Colonic mucosa (tissue), 4 donors: ENCODE measurements around the gene HSFX3. TPM values are rescaled to one million over a fixed set of nuclear protein-coding genes. Genes with fewer than 3 reads are reported as not detected.
"Not testable (repeated sequence)": the region's sequence is repeated elsewhere in the genome, so short reads cannot be mapped to it uniquely, and the experiment has no call there.

Experiments used
- DNase-seq: peaks from one replicate; pipeline ENCODE4 v3.0.0-alpha.2; 2020
- H3K27ac ChIP-seq: fragments of 200-600 bp; one replicate; pipeline ENCODE4 v1.8.0; 2021
- H3K27me3 ChIP-seq: fragments of 200-600 bp; one replicate; pipeline ENCODE4 v1.8.0; 2021
- H3K36me3 ChIP-seq: fragments of 200-600 bp; one replicate; pipeline ENCODE4 v1.8.0; 2021
- H3K4me1 ChIP-seq: fragments of 200-600 bp; one replicate; pipeline ENCODE4 v1.8.0; 2021; ENCODE audit warnings: mild to moderate bottlenecking
- H3K4me3 ChIP-seq: fragments of 200-600 bp; one replicate; pipeline ENCODE4 v1.8.0; 2021
- H3K9ac ChIP-seq, 2 donors: one replicate each; pipeline ENCODE4 v1.7.0; 2013; ENCODE audit warnings: control low read depth in 2 of 2, low read depth in 2 of 2, low read length in 2 of 2
- H3K9me3 ChIP-seq: fragments of 200-600 bp; one replicate; pipeline ENCODE4 v1.8.0; 2021
- intact Hi-C: fragments of 100-400 bp; cut with DNase I; formaldehyde crosslinking; loops from one replicate; pipeline ENCODE4 v1.14.1; 2022
- total RNA-seq, 2 donors: library from RNA; stranded (reverse); fragmentation: NEBNext Ultra II Directional in 1 of 2; extraction: Animal tissue kit (Norgen Biotek cat#: 25700) in 1 of 2; gene quantifications; one replicate each; pipeline ENCODE4 v1.2.1, GENCODE V29; 2021
- TF ChIP-seq, protein P1 (sequence below): fragments of 200-600 bp; IDR thresholded peaks from one replicate; pipeline ENCODE4 v1.8.0; 2022; ENCODE audit warnings: antibody characterized with exemption, mild to moderate bottlenecking
- donor health status: healthy.
- donor health status: DM: no; HTN: no; CAD: no.
- donor health status: DM: no; HTN: no; CAD: no.

HSFX3 gene
- total RNA-seq, 2 donors from 2014 or later: not detected

DNA sequence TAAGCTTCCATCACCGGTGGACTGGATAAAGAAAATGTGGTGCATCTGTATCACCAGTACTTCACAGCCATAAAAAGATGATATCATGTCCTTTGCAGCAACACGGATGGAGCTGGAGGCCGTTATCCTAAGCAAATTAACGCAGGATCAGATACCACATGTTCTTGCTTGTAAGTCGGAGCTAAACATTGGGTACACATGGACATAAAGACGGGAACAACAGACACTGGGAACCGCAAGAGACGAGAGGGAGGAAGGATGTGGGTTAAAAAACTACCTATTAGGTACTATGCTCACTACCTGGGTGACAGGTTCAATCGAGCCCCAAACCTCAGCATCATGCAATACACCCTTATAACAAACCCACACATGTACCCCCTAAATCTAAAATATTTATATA, 28.3 kb downstream of the HSFX3 start:
- DNase-seq: no peak
- intact Hi-C loops: no loop called here

DNA sequence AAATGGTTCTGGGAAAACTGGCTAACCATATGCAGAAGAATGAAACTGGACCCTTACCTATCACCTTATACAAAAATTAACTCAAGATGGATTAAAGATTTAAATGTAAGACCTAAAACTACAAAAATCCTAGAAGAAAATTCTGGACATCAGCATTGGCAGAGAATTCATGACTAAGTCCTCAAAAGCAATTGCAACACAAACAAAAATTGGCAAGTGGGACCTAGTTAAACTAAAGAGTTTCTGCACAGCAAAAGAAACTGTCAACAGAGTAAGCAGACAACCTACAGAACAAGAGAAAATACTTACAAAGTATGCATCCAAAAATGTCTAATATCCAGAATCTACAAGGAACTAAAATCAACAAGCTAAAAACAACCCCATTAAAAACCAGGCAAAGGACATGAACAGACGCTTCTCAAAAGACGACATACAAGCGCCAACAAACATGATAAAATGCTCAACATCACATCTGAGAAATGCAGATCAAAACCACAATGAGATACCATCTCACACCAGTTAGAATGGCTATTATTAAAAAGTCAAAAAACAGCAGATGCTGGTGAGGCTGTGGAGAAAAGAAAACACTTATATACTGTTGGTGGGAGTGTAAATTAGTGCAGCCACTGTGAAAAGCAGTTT, 29.0 kb downstream of the HSFX3 start:
- H3K36me3 ChIP-seq, H3K4me3 ChIP-seq, intact Hi-C loops, H3K27me3 ChIP-seq, H3K9ac ChIP-seq, H3K4me1 ChIP-seq, H3K9me3 ChIP-seq, H3K27ac ChIP-seq, DNase-seq: not testable (repeated sequence)

More for the DNA sequence above, 28.3 kb downstream of the HSFX3 start:
- no peaks in the 10 kb centered on the region for H3K27me3 ChIP-seq
- H3K9me3 ChIP-seq: no peaks in the 10 kb centered on the region
- TF ChIP-seq, protein P1, sequence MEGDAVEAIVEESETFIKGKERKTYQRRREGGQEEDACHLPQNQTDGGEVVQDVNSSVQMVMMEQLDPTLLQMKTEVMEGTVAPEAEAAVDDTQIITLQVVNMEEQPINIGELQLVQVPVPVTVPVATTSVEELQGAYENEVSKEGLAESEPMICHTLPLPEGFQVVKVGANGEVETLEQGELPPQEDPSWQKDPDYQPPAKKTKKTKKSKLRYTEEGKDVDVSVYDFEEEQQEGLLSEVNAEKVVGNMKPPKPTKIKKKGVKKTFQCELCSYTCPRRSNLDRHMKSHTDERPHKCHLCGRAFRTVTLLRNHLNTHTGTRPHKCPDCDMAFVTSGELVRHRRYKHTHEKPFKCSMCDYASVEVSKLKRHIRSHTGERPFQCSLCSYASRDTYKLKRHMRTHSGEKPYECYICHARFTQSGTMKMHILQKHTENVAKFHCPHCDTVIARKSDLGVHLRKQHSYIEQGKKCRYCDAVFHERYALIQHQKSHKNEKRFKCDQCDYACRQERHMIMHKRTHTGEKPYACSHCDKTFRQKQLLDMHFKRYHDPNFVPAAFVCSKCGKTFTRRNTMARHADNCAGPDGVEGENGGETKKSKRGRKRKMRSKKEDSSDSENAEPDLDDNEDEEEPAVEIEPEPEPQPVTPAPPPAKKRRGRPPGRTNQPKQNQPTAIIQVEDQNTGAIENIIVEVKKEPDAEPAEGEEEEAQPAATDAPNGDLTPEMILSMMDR: no peak
- H3K27ac ChIP-seq: no peak overlapping the region
- H3K36me3 ChIP-seq: no peaks in the 10 kb centered on the region
- no peak overlapping the region for H3K9ac ChIP-seq
- no peak overlapping the region for H3K4me3 ChIP-seq
- no peaks in the 10 kb centered on the region for H3K4me1 ChIP-seq

DNA sequence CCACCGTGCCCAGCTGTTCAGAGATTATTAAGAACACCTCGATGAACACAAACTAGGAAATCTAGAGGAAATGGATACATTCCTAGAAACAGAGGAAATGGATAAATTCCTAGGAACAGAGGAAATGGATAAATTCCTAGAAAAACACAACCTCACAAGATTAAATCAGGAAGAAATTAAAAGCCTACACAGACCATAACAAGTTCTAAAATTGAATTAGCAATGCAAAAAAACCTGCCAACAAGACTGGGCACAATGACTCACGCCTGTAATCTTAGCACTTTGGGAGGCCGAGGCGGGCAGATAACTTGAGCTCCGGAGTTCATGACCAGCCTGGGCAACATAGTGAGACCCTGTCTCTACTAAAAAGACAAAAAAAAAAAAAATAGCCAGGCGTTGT, 31.5 kb downstream of the HSFX3 start:
- no peaks in the 10 kb centered on the region for H3K9me3 ChIP-seq
- no peaks in the 10 kb centered on the region for H3K36me3 ChIP-seq
- H3K4me3 ChIP-seq: no peak overlapping the region
- no peaks in the 10 kb centered on the region for H3K27me3 ChIP-seq
- no peak overlapping the region for H3K9ac ChIP-seq
- intact Hi-C loops: loop anchor here (10.0 kb wide), 1 partner anchor 117 kb away; the partner anchor contains the start of gene TMEM185A
- H3K27ac ChIP-seq: no peak overlapping the region
- H3K4me1 ChIP-seq: no peaks in the 10 kb centered on the region
- DNase-seq: no peak
- TF ChIP-seq, protein P1: no peak

DNA sequence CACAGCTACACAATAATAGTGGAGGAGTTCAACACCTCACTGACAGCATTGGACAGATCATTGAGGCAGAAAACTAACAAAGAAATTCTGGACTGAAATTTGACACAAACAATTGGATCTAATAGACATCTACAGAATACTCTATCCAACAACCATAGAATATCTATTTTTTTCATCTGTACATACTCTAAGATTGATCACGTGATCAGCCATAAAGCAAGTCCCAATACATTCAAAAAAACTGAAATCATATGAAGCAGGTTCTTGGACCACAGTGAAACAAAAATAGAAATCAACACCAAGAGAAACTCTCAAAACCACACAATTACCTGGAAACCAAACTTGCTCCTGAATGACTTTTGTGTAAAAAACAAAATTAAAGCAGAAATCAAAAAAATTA, 32.4 kb downstream of the HSFX3 start:
- Histone ChIP-seq H3K9me3 (no peaks in the 10 kb centered on the region), H3K27ac (no peak overlapping the region), H3K4me1 (no peaks in the 10 kb centered on the region), H3K9ac (no peak overlapping the region), H3K27me3 (no peaks in the 10 kb centered on the region), H3K4me3 (no peak overlapping the region), H3K36me3 (no peaks in the 10 kb centered on the region)
- no peak for DNase-seq
- intact Hi-C loops: loop anchor here (10.0 kb wide), 1 partner anchor 117 kb away; the partner anchor contains the start of gene TMEM185A
- TF ChIP-seq, protein P1: no peak

DNA sequence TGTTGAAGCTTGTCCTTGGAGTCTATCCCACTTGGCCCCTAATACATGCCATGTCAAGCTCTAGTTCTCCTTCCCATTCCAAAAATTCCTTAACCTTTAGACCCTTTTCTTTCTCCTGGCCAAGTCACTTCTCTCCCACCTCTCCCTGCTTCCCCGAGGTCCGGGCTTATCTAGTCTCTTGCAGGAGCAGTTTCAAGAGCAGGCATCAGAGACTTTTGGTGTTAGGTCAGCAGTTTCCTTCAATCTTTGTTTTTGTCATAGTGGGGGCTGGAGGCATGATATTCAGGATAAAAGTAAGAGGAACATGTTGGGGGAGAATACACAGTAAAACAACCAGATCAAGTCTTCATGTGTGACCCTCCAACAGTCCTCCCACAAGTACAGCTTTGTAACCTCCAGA, 33.1 kb downstream of the HSFX3 start:
- no peaks in the 10 kb centered on the region for H3K9me3 ChIP-seq
- no peaks in the 10 kb centered on the region for H3K27me3 ChIP-seq
- no peak overlapping the region for H3K27ac ChIP-seq
- H3K9ac ChIP-seq: no peak overlapping the region
- intact Hi-C loops: loop anchor here (10.0 kb wide), 1 partner anchor 118 kb away; the partner anchor contains the start of gene TMEM185A
- H3K4me1 ChIP-seq: no peaks in the 10 kb centered on the region
- H3K4me3 ChIP-seq: no peak overlapping the region
- TF ChIP-seq, protein P1: no peak
- DNase-seq: no peak
- H3K36me3 ChIP-seq: no peaks in the 10 kb centered on the region

DNA sequence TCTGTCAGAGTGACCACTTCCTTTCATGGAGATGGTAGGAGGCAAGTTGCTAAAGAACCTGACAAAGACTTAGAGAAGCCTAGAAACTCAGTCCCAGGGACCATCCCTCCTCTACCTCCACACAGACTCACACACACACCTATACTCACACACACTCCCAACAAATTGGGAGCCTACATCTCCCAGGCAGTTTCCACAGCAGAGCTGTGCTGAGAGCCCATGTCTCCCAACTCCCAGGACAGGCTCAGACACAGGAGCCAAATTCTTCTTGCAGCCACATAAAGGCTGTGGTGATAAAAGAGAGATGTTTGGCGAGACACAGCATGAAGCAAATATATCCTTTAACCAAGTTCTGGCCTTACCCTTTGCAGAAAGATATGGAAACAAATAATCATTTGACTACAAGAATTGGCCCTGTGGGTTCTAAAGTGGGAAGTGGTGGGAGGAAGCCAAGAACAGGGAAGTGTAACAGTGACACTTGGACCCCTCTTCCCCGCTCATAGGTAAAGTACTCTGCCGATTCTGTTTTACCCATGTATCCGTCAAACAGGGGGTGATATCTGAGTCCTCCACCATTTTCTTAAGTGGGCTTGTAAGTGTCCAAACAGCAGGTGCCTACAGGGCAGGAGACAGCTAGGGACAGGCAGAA, 33.6 kb downstream of the HSFX3 start:
- Histone ChIP-seq H3K9me3 (no peaks in the 10 kb centered on the region), H3K27me3 (no peaks in the 10 kb centered on the region), H3K4me1 (no peaks in the 10 kb centered on the region), H3K4me3 (no peak overlapping the region), H3K27ac (no peak overlapping the region), H3K9ac (no peak overlapping the region), H3K36me3 (no peaks in the 10 kb centered on the region)
- intact Hi-C loops: loop anchor here (10.0 kb wide), 1 partner anchor 119 kb away; the partner anchor contains the start of gene TMEM185A
- TF ChIP-seq, protein P1: no peak
- DNase-seq: no peak
